Duodenal mucosa (tissue), 2 donors: Measurements from ENCODE around the gene PLEKHN1.

Source experiments
- H3K27ac ChIP-seq: one replicate; pipeline ENCODE4 v1.7.0; 2013; ENCODE audit warnings: low read depth, low read length
- H3K27me3 ChIP-seq, 2 donors: one replicate each; pipeline ENCODE4 v1.7.0; 2013; ENCODE audit warnings: low read length in 2 of 2, control low read depth in 1 of 2; ENCODE audit not compliant: insufficient read depth in 2 of 2, control insufficient read depth in 1 of 2
- H3K36me3 ChIP-seq, 2 donors: one replicate each; pipeline ENCODE4 v1.7.0; 2013; ENCODE audit warnings: low read length in 2 of 2, control low read depth in 1 of 2; ENCODE audit not compliant: insufficient read depth in 2 of 2, control insufficient read depth in 1 of 2
- H3K4me1 ChIP-seq, 2 donors: one replicate each; pipeline ENCODE4 v1.7.0; 2013; ENCODE audit warnings: low read length in 2 of 2, control low read depth in 1 of 2; ENCODE audit not compliant: insufficient read depth in 2 of 2, control insufficient read depth in 1 of 2
- H3K4me3 ChIP-seq, 2 donors: one replicate each; pipeline ENCODE4 v1.7.0; 2013; ENCODE audit warnings: low read length in 2 of 2, low read depth in 1 of 2
- H3K9ac ChIP-seq, 2 donors: one replicate each; pipeline ENCODE4 v1.7.0; 2013; ENCODE audit warnings: low read length in 2 of 2, low read depth in 1 of 2
- H3K9me3 ChIP-seq, 2 donors: one replicate each; pipeline ENCODE4 v1.7.0; 2013; ENCODE audit warnings: low read length in 2 of 2, control low read depth in 1 of 2; ENCODE audit not compliant: control insufficient read depth in 1 of 2

PLEKHN1 gene

GRCh38 chr1:970242-970972 lies 4.1 kb downstream of the PLEKHN1 start:
- Histone ChIP-seq H3K9ac (no peak overlapping the region), H3K4me3 (no peak overlapping the region), H3K36me3 (no peaks in the 10 kb centered on the region), H3K27ac (no peak overlapping the region), H3K9me3 (no peaks in the 10 kb centered on the region), H3K27me3 (peaks cover 27 to 33% of the 10 kb centered on the region in 2 donors), H3K4me1 (peaks cover 7 to 17% of the 10 kb centered on the region in 2 donors)

- H3K36me3 ChIP-seq, result no peaks in the 10 kb centered on the region
- no peak overlapping the region for H3K27ac ChIP-seq
- no peaks in the 10 kb centered on the region for H3K9me3 ChIP-seq
- peaks cover 4 to 12% of the 10 kb centered on the region in 2 donors for H3K4me1 ChIP-seq
- H3K4me3 ChIP-seq, result no peak overlapping the region
- H3K27me3 ChIP-seq, result peaks cover 27 to 33% of the 10 kb centered on the region in 2 donors
- H3K9ac ChIP-seq, result no peak overlapping the region
Observed at GRCh38 chr1:970973-971730, 4.9 kb downstream of the PLEKHN1 start.

GRCh38 chr1:971751-972506 lies 5.6 kb downstream of the PLEKHN1 start:
- Histone ChIP-seq H3K4me3 (no peak overlapping the region), H3K4me1 (peaks cover 0 to 10% of the 10 kb centered on the region in 2 donors), H3K27me3 (peaks cover 27 to 33% of the 10 kb centered on the region in 2 donors), H3K36me3 (no peaks in the 10 kb centered on the region), H3K27ac (no peak overlapping the region), H3K9ac (no peak overlapping the region), H3K9me3 (no peaks in the 10 kb centered on the region)

- H3K36me3 ChIP-seq, result no peaks in the 10 kb centered on the region
- H3K9me3 ChIP-seq, result no peaks in the 10 kb centered on the region
- no peak overlapping the region for H3K4me3 ChIP-seq
- H3K27me3 ChIP-seq, result peaks cover 24 to 25% of the 10 kb centered on the region in 2 donors
- H3K9ac ChIP-seq, result no peak overlapping the region
- no peak overlapping the region for H3K27ac ChIP-seq
- H3K4me1 ChIP-seq, result peaks cover 0 to 4% of the 10 kb centered on the region in 2 donors
Observed at GRCh38 chr1:972726-973458, 6.6 kb downstream of the PLEKHN1 start.

GRCh38 chr1:973459-974292 lies 7.4 kb downstream of the PLEKHN1 start:
- H3K9ac ChIP-seq, result no peak overlapping the region
- H3K36me3 ChIP-seq, result no peaks in the 10 kb centered on the region
- H3K4me1 ChIP-seq, result peaks cover 0 to 4% of the 10 kb centered on the region in 2 donors
- H3K9me3 ChIP-seq, result no peaks in the 10 kb centered on the region
- no peak overlapping the region for H3K4me3 ChIP-seq
- H3K27ac ChIP-seq, result no peak overlapping the region
- H3K27me3 ChIP-seq, result peaks cover 16 to 20% of the 10 kb centered on the region in 2 donors

DNA sequence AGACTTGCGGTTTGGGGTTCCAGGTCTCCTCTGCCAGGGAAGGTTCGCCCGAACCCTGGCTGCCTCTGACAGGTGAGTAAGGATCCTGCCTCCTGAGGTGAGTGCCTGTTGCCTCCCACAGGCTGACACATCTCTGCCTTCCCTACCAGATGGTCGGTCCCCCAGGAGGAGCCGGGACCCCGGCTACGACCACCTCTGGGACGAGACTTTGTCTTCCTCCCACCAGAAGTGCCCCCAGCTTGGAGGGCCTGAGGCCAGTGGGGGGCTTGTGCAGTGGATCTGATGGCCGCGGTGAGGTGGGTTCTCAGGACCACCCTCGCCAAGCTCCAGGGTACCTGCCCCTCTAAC lies 8.0 kb downstream of the PLEKHN1 start:
- Histone ChIP-seq H3K27me3 (peaks cover 12 to 14% of the 10 kb centered on the region in 2 donors), H3K36me3 (no peaks in the 10 kb centered on the region), H3K9me3 (no peaks in the 10 kb centered on the region), H3K9ac (no peak overlapping the region), H3K4me1 (peaks cover 0 to 4% of the 10 kb centered on the region in 2 donors), H3K27ac (no peak overlapping the region), H3K4me3 (no peak overlapping the region)

- H3K27me3 ChIP-seq, result peaks cover 8 to 13% of the 10 kb centered on the region in 2 donors
- peaks cover 0 to 4% of the 10 kb centered on the region in 2 donors for H3K4me1 ChIP-seq
- no peak overlapping the region for H3K4me3 ChIP-seq
- no peaks in the 10 kb centered on the region for H3K9me3 ChIP-seq
- H3K27ac ChIP-seq, result no peak overlapping the region
- H3K36me3 ChIP-seq, result no peaks in the 10 kb centered on the region
- no peak overlapping the region for H3K9ac ChIP-seq
Observed at GRCh38 chr1:974687-975328, 8.5 kb downstream of the PLEKHN1 start.

- H3K36me3 ChIP-seq, result no peaks in the 10 kb centered on the region
- no peak overlapping the region for H3K9ac ChIP-seq
- H3K27ac ChIP-seq, result no peak overlapping the region
- no peak overlapping the region for H3K4me3 ChIP-seq
- no peaks in the 10 kb centered on the region for H3K9me3 ChIP-seq
- H3K4me1 ChIP-seq, result peaks cover 0 to 4% of the 10 kb centered on the region in 2 donors
- peaks cover 8 to 13% of the 10 kb centered on the region in 2 donors for H3K27me3 ChIP-seq
Observed at GRCh38 chr1:975365-975764, 9.1 kb downstream of the PLEKHN1 start.
